Measurements from ENCODE around the gene CES3.

The CES3 gene

GRCh38 chr16:66921729-66922450 lies 39.2 kb upstream of the CES3 start:
- TF ChIP-seq ZNF274 (IDR thresholded peaks at IDR 0.05; ENCODE audit: low read depth, low read length) = no peak

GRCh38 chr16:66923247-66923731 lies 37.8 kb upstream of the CES3 start:
- no peak for TF ChIP-seq ZNF274 (IDR thresholded peaks at IDR 0.05; ENCODE audit: low read depth, low read length)
- H3K4me3 ChIP-seq (ENCODE audit: low read length) = no peak overlapping the region

More at GRCh38 chr16:66921729-66922450, 39.2 kb upstream of the CES3 start:
- H3K4me3 ChIP-seq (ENCODE audit: low read length) = no peak overlapping the region

- no peak for TF ChIP-seq ZNF274 (IDR thresholded peaks at IDR 0.05; ENCODE audit: low read depth, low read length)
- H3K4me3 ChIP-seq (ENCODE audit: low read length) = no peak overlapping the region
Observed at GRCh38 chr16:66923866-66924265, 37.2 kb upstream of the CES3 start.

GRCh38 chr16:66924527-66925321 lies 36.3 kb upstream of the CES3 start:
- peak overlapping the region; percentile 23; the same call in 1 of the 2 replicates for H3K4me3 ChIP-seq (ENCODE audit: low read length)
- TF ChIP-seq ZNF274 (IDR thresholded peaks at IDR 0.05; ENCODE audit: low read depth, low read length) = no peak

GRCh38 chr16:66925322-66925840 lies 35.7 kb upstream of the CES3 start, which contains the start of gene RRAD:
RRAD (minus strand) TSS chr16:66925535; CDS start chr16:66925179, 356 bp downstream.
- peak within 1 kb of the TSS; percentile 23; the same call in 1 of the 2 replicates for H3K4me3 ChIP-seq (ENCODE audit: low read length)
- no peak for TF ChIP-seq ZNF274 (IDR thresholded peaks at IDR 0.05; ENCODE audit: low read depth, low read length)

GRCh38 chr16:66926171-66926947 lies 34.7 kb upstream of the CES3 start:
- no peak for TF ChIP-seq ZNF274 (IDR thresholded peaks at IDR 0.05; ENCODE audit: low read depth, low read length)
- no peak overlapping the region for H3K4me3 ChIP-seq (ENCODE audit: low read length)

- H3K4me3 ChIP-seq (ENCODE audit: low read length) = no peak overlapping the region
- TF ChIP-seq ZNF274 (IDR thresholded peaks at IDR 0.05; ENCODE audit: low read depth, low read length) = no peak
Observed at GRCh38 chr16:66926961-66927436, 34.1 kb upstream of the CES3 start.

- H3K4me3 ChIP-seq (ENCODE audit: low read length) = no peak overlapping the region
- TF ChIP-seq ZNF274 (IDR thresholded peaks at IDR 0.05; ENCODE audit: low read depth, low read length) = no peak
Observed at GRCh38 chr16:66927918-66928649, 33.0 kb upstream of the CES3 start.

GRCh38 chr16:66928702-66929388 lies 32.2 kb upstream of the CES3 start:
- no peak overlapping the region for H3K4me3 ChIP-seq (ENCODE audit: low read length)
- no peak for TF ChIP-seq ZNF274 (IDR thresholded peaks at IDR 0.05; ENCODE audit: low read depth, low read length)

GRCh38 chr16:66930189-66930588 lies 30.9 kb upstream of the CES3 start:
- H3K4me3 ChIP-seq (ENCODE audit: low read length) = no peak overlapping the region
- TF ChIP-seq ZNF274 (IDR thresholded peaks at IDR 0.05; ENCODE audit: low read depth, low read length) = no peak

GRCh38 chr16:66931665-66932064 lies 29.4 kb upstream of the CES3 start:
- TF ChIP-seq ZNF274 (IDR thresholded peaks at IDR 0.05; ENCODE audit: low read depth, low read length) = no peak

GRCh38 chr16:66932076-66932475 lies 29.0 kb upstream of the CES3 start:
- H3K4me3 ChIP-seq (ENCODE audit: low read length) = no peak overlapping the region
- TF ChIP-seq ZNF274 (IDR thresholded peaks at IDR 0.05; ENCODE audit: low read depth, low read length) = no peak

More at GRCh38 chr16:66931665-66932064, 29.4 kb upstream of the CES3 start:
- no peak overlapping the region for H3K4me3 ChIP-seq (ENCODE audit: low read length)

GRCh38 chr16:66933776-66934137 lies 27.3 kb upstream of the CES3 start:
- peak overlapping the region; percentile 87 for H3K4me3 ChIP-seq (ENCODE audit: low read length)
- TF ChIP-seq ZNF274 (IDR thresholded peaks at IDR 0.05; ENCODE audit: low read depth, low read length) = no peak

All from GM08714 (cell line).